ENCODE data around the gene ZBED6. TPM values are rescaled to one million over a fixed set of nuclear protein-coding genes. Genes with fewer than 3 reads are reported as not detected.

Gene ZBED6
- total and polyA plus RNA-seq, 2 of the 4 experiments (the other 2 are of a cell fraction): 3.8 to 26.2 TPM

- TF ChIP-seq RAD21 (IDR thresholded peaks at IDR 0.05; ENCODE audit: low read length): no peak
Measured at GRCh38 chr1:203795441-203796235, at the start of gene ZBED6, which contains the start of gene ZC3H11A (continued).

GRCh38 chr1:203746281-203746680, 49.1 kb upstream of the ZBED6 start:
- Histone ChIP-seq H3K9me3 (ENCODE audit: control insufficient read depth, insufficient read depth, low read length) (no peaks in the 10 kb centered on the region), H4K91ac (ENCODE audit: insufficient read depth, low read depth, low read length) (no peak overlapping the region), H3K9me1 (ENCODE audit: insufficient read depth, low read length) (peaks cover 2% of the 10 kb centered on the region; the same call in 1 of the 2 replicates), H3K18ac (ENCODE audit: low read depth, low read length) (no peak overlapping the region), H4K5ac (ENCODE audit: low read depth, low read length) (no peak overlapping the region), H3K27me3 (ENCODE audit: control insufficient read depth, insufficient read depth, low read length) (no peaks in the 10 kb centered on the region), H3K56ac (ENCODE audit: extremely low read depth, insufficient read depth, low read length) (no peak overlapping the region), H2AK5ac (ENCODE audit: low read depth, low read length) (no peak overlapping the region), H3K36me3 (ENCODE audit: control insufficient read depth, insufficient read depth, low read length) (peaks cover 8% of the 10 kb centered on the region), H3K14ac (replicated peaks; ENCODE audit: low read depth, low read length) (no peak overlapping the region), H2AFZ (replicated peaks; ENCODE audit: low read length, poor library complexity) (no peak overlapping the region), H3K4ac (ENCODE audit: low read depth, low read length) (no peak overlapping the region), H2BK5ac (ENCODE audit: low read depth, low read length, poor library complexity, severe bottlenecking) (no peak overlapping the region), H2BK15ac (ENCODE audit: low read depth, low read length) (no peak overlapping the region), H3K9ac (ENCODE audit: low read depth, low read length) (no peak overlapping the region), H3K4me3 (ENCODE audit: insufficient read depth, low read depth, low read length) (no peak overlapping the region), H3K4me2 (ENCODE audit: low read depth, low read length) (no peak overlapping the region), H3K23ac (ENCODE audit: low read depth, low read length) (no peak overlapping the region), H3K4me1 (ENCODE audit: control insufficient read depth, insufficient read depth, low read length) (peaks cover 5% of the 10 kb centered on the region), H3K79me1 (ENCODE audit: low read depth in 1 of 2, low read length in 2 of 2) (peaks cover 0 to 11% of the 10 kb centered on the region in 2 experiments; a peak in 1 of 4 replicates), H2AK9ac (replicated peaks; ENCODE audit: low read depth, low read length, poor library complexity) (no peak overlapping the region), H4K20me1 (ENCODE audit: insufficient read depth, low read length) (peaks cover 1% of the 10 kb centered on the region; the same call in 1 of the 2 replicates), H4K8ac (ENCODE audit: low read depth in 2 of 2, low read length in 2 of 2) (no peak overlapping the region), H2BK120ac (ENCODE audit: low read depth, low read length) (no peak overlapping the region), H3K27ac (ENCODE audit: insufficient read depth, low read length) (no peak overlapping the region), H2BK20ac (ENCODE audit: low read depth, low read length) (no peak overlapping the region)
- ATAC-seq (ENCODE audit: low read depth): no peak
- ChIA-PET POLR2A (ENCODE audit: unreplicated experiment) (no interaction called here), CTCF (no interaction called here)
- dilution Hi-C loops (cut with HindIII; ENCODE audit: low sequenced_read_pairs, unreplicated experiment): no loop called here
- WGBS, 2 experiments (ENCODE audit: extremely low coverage in 2 of 2, insufficient read length in 1 of 2): no CpG with 5 or more reads among the region's 6 CpGs
- BruUV-seq (replicated peaks): no TSS peak
- no peak for DNase-seq
- in situ Hi-C loops (cut with MboI; ENCODE audit: low sequenced_read_pairs): no loop called here
- TF ChIP-seq RCOR1 (IDR thresholded peaks at IDR 0.05; ENCODE audit: insufficient replicate concordance, low read length) (no peak), NFE2L2 (IDR thresholded peaks at IDR 0.05; ENCODE audit: low read depth, low read length) (no peak), MAFK (IDR thresholded peaks at IDR 0.05; ENCODE audit: low read depth, low read length) (no peak), CEBPB (IDR thresholded peaks at IDR 0.05; ENCODE audit: low read depth, low read length) (no peak), RAD21 (IDR thresholded peaks at IDR 0.05; ENCODE audit: low read length) (no peak), CTCF (conservative IDR thresholded peaks at IDR 0.05; ENCODE audit: low read depth, low read length) (no peak), RFX5 (IDR thresholded peaks at IDR 0.05; ENCODE audit: low read depth, low read length) (no peak), SMC3 (IDR thresholded peaks at IDR 0.05; ENCODE audit: low read depth, low read length) (no peak), ELK1 (IDR thresholded peaks at IDR 0.05; ENCODE audit: borderline replicate concordance, low read depth, low read length) (no peak), BHLHE40 (IDR thresholded peaks at IDR 0.05; ENCODE audit: low read depth, low read length) (no peak)
- intact Hi-C loops (cut with micrococcal nuclease): no loop called here

Measured in IMR-90 (cell line).